ENCODE measurements around the gene ATRN.
"Not testable (repeated sequence)": the region's sequence is repeated elsewhere in the genome, so short reads cannot be mapped to it uniquely, and the experiment has no call there.

Gene ATRN

GRCh38 chr20:3470627-3471396, at the start of gene ATRN:
Gene ATRN (plus strand): TSS chr20:3471018. CDS start chr20:3471108, 90 bp downstream.
- DNase-seq: peak; percentile 55 to 90

- no peak for DNase-seq
These were observed 48.8 kb upstream of the ATRN start for GRCh38 chr20:3421985-3422384.

- DNase-seq: no peak
These were observed 47.7 kb upstream of the ATRN start for GRCh38 chr20:3423126-3423525.

GRCh38 chr20:3426766-3427165, 44.1 kb upstream of the ATRN start:
- DNase-seq: not testable (repeated sequence)

GRCh38 chr20:3430376-3431069, 40.3 kb upstream of the ATRN start:
- no peak for DNase-seq

- no peak for DNase-seq
These were observed 39.7 kb upstream of the ATRN start for GRCh38 chr20:3431109-3431508.

- DNase-seq: no peak
These were observed 38.0 kb upstream of the ATRN start for GRCh38 chr20:3432844-3433243.

GRCh38 chr20:3433744-3434143, 37.1 kb upstream of the ATRN start:
- DNase-seq: no peak

- DNase-seq: no peak
These were observed 36.6 kb upstream of the ATRN start for GRCh38 chr20:3434232-3434631.

GRCh38 chr20:3436864-3437574, 33.8 kb upstream of the ATRN start:
- no peak for DNase-seq

GRCh38 chr20:3446779-3447178, 24.0 kb upstream of the ATRN start:
- no peak for DNase-seq

- no peak for DNase-seq
These were observed 23.5 kb upstream of the ATRN start for GRCh38 chr20:3447321-3447720.

GRCh38 chr20:3449319-3449718, 21.5 kb upstream of the ATRN start:
- no peak for DNase-seq

GRCh38 chr20:3452136-3452535, 18.7 kb upstream of the ATRN start:
- no peak for DNase-seq

- DNase-seq: no peak
These were observed 18.1 kb upstream of the ATRN start for GRCh38 chr20:3452690-3453089.

- DNase-seq: no peak
These were observed 16.0 kb upstream of the ATRN start for GRCh38 chr20:3454831-3455230.

- DNase-seq: no peak
These were observed 14.2 kb upstream of the ATRN start for GRCh38 chr20:3456648-3457047.

GRCh38 chr20:3459881-3460307, 10.9 kb upstream of the ATRN start:
- no peak for DNase-seq

- DNase-seq: no peak
These were observed 9.5 kb upstream of the ATRN start for GRCh38 chr20:3461211-3461771.

- no peak for DNase-seq
These were observed 8.7 kb upstream of the ATRN start for GRCh38 chr20:3461911-3462677.

- DNase-seq: no peak
These were observed 6.7 kb upstream of the ATRN start for GRCh38 chr20:3464166-3464565.

- no peak for DNase-seq
These were observed 5.5 kb upstream of the ATRN start for GRCh38 chr20:3465301-3465700.

- DNase-seq: no peak
These were observed 601 bp upstream of the ATRN start for GRCh38 chr20:3470208-3470626.

All from NCI-H446 (cell line).